Amniotic stem cell (primary cell): ENCODE results near the gene PIAS4.

Source experiments
- DNase-seq: peaks from one replicate; lab custom pipeline; 2025; lab: John Stamatoyannopoulos, UW

PIAS4 gene

GRCh38 chr19:4042731-4043082, 35.2 kb downstream of the PIAS4 start:
- DNase-seq = no peak

GRCh38 chr19:4043401-4043800, 35.9 kb downstream of the PIAS4 start:
- no peak for DNase-seq

- DNase-seq = no peak
Measured at GRCh38 chr19:4043966-4044715, 36.6 kb downstream of the PIAS4 start.

GRCh38 chr19:4044990-4045465, 37.5 kb downstream of the PIAS4 start:
- no peak for DNase-seq

- no peak for DNase-seq
Measured at GRCh38 chr19:4045597-4046361, 38.2 kb downstream of the PIAS4 start.

GRCh38 chr19:4046362-4046691, 38.8 kb downstream of the PIAS4 start:
- DNase-seq = no peak

GRCh38 chr19:4046946-4047683, 39.6 kb downstream of the PIAS4 start:
- no peak for DNase-seq

- no peak for DNase-seq
Measured at GRCh38 chr19:4049432-4049831, 41.9 kb downstream of the PIAS4 start.

- no peak for DNase-seq
Measured at GRCh38 chr19:4051175-4052101, 43.9 kb downstream of the PIAS4 start.

GRCh38 chr19:4052114-4052992, 44.8 kb downstream of the PIAS4 start:
- no peak for DNase-seq

- DNase-seq = no peak
Measured at GRCh38 chr19:4052993-4053422, 45.5 kb downstream of the PIAS4 start.

GRCh38 chr19:4053423-4054324, 46.1 kb downstream of the PIAS4 start:
- no peak for DNase-seq

- no peak for DNase-seq
Measured at GRCh38 chr19:4054441-4055208, 47.1 kb downstream of the PIAS4 start.

GRCh38 chr19:4055209-4055552, 47.6 kb downstream of the PIAS4 start:
- no peak for DNase-seq

GRCh38 chr19:4057931-4058692, 50.6 kb downstream of the PIAS4 start:
- no peak for DNase-seq

- DNase-seq = no peak
Measured at GRCh38 chr19:4058693-4059452, 51.3 kb downstream of the PIAS4 start.

GRCh38 chr19:4059453-4059871, 51.9 kb downstream of the PIAS4 start:
- no peak for DNase-seq
